Measurements from ENCODE around the gene PATJ.

DNA sequence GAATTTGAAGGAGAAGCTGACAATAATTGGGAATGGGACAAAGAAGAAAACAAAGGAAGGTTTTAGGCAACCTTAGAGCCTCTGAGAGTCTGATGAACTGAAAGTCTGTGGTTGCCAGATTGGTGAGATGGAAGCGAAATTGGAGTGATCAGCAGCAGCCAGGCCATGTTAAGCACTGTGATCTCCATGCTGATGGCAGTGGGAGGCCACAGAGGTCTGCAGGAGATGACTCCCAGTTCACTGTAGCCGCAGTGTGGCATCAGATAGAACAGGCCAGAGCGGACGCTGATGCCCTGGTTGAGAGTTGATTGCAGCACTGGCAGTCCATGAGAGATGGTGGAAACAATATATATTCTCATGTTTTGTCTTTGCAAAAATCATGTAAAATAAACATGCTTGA lies 314.9 kb downstream of the PATJ start:
- TF ChIP-seq, protein P1, sequence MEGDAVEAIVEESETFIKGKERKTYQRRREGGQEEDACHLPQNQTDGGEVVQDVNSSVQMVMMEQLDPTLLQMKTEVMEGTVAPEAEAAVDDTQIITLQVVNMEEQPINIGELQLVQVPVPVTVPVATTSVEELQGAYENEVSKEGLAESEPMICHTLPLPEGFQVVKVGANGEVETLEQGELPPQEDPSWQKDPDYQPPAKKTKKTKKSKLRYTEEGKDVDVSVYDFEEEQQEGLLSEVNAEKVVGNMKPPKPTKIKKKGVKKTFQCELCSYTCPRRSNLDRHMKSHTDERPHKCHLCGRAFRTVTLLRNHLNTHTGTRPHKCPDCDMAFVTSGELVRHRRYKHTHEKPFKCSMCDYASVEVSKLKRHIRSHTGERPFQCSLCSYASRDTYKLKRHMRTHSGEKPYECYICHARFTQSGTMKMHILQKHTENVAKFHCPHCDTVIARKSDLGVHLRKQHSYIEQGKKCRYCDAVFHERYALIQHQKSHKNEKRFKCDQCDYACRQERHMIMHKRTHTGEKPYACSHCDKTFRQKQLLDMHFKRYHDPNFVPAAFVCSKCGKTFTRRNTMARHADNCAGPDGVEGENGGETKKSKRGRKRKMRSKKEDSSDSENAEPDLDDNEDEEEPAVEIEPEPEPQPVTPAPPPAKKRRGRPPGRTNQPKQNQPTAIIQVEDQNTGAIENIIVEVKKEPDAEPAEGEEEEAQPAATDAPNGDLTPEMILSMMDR (IDR thresholded peaks at IDR 0.05), result no peak
- TF ChIP-seq POLR2A (IDR thresholded peaks at IDR 0.05), result no peak

Measured in esophagus squamous epithelium (tissue), 4 donors.